OCI-LY7 (cell line): ENCODE measurements around the gene RRAD. TPM values are rescaled to one million over a fixed set of nuclear protein-coding genes. Genes with fewer than 3 reads are reported as not detected.

Experiments used
- BruUV-seq: library from RNA; stranded (reverse); fragments of 400-500 nt; replicated peaks from 2 replicates; lab custom pipeline; 2021; lab: Mats Ljungman, UMichigan
- CTCF ChIA-PET: fragments of 300-600 bp; sonication (Branson Sonifier 250); formaldehyde crosslinking; loops from one replicate; lab custom pipeline; 2022; ENCODE audit warnings: antibody characterized with exemption; ENCODE audit not compliant: unreplicated experiment; lab: Charles Lee
- POLR2A ChIA-PET: fragments of 300-600 bp; sonication (Branson Sonifier 250); formaldehyde crosslinking; loops from one replicate; lab custom pipeline; 2022; ENCODE audit warnings: antibody characterized with exemption; lab: Charles Lee
- DNase-seq: peaks from one replicate; pipeline ENCODE4 v3.0.0-alpha.2; 2015; ENCODE audit warnings: low spot score
- H2AFZ ChIP-seq: fragments of 200-600 bp; sonication (generic), shearing (Covaris generic); 2 replicates; pipeline ENCODE4 v1.6.1; 2014; ENCODE audit warnings: mild to moderate bottlenecking, antibody characterized with exemption, low read length, moderate library complexity
- H3K27ac ChIP-seq: fragments of 200-600 bp; sonication (generic); 2 replicates; pipeline ENCODE4 v1.5.1; 2014; ENCODE audit warnings: mixed run types, low read depth, mild to moderate bottlenecking, moderate library complexity, low read length, inconsistent platforms; ENCODE audit not compliant: poor library complexity, severe bottlenecking
- H3K36me3 ChIP-seq: fragments of 200-600 bp; sonication (generic); 2 replicates; pipeline ENCODE4 v1.6.1; 2014; ENCODE audit warnings: mild to moderate bottlenecking, antibody characterized with exemption, low read length, moderate library complexity, mixed read lengths; ENCODE audit not compliant: insufficient read depth
- H3K4me1 ChIP-seq: fragments of 200-600 bp; sonication (generic); 2 replicates; pipeline ENCODE4 v1.5.1; 2014; ENCODE audit warnings: mild to moderate bottlenecking, low read length; ENCODE audit not compliant: insufficient read depth, poor library complexity, severe bottlenecking
- H3K4me2 ChIP-seq: fragments of 200-600 bp; sonication (generic); 2 replicates; pipeline ENCODE4 v1.6.1; 2014; ENCODE audit warnings: mild to moderate bottlenecking, low read length
- H3K4me3 ChIP-seq: fragments of 200-600 bp; sonication (generic); 2 replicates; pipeline ENCODE4 v1.5.1; 2014; ENCODE audit warnings: mild to moderate bottlenecking, low read depth, low read length; ENCODE audit not compliant: poor library complexity, severe bottlenecking
- H3K79me2 ChIP-seq: fragments of 200-600 bp; sonication (generic); 2 replicates; pipeline ENCODE4 v1.6.1; 2016; ENCODE audit warnings: low read depth, mild to moderate bottlenecking, low read length, moderate library complexity, mixed read lengths; ENCODE audit not compliant: insufficient read depth
- H3K9me2 ChIP-seq: fragments of 200-600 bp; sonication (generic); 2 replicates; pipeline ENCODE4 v1.6.1; 2016; ENCODE audit warnings: mild to moderate bottlenecking, low read length, mixed read lengths; ENCODE audit not compliant: insufficient read depth
- H3K9me3 ChIP-seq: fragments of 200-600 bp; sonication (generic); 2 replicates; pipeline ENCODE4 v1.6.1; 2014; ENCODE audit warnings: mild to moderate bottlenecking, mixed run types, low read length, mixed read lengths
- H4K20me1 ChIP-seq: fragments of 200-600 bp; sonication (generic); 2 replicates; pipeline ENCODE4 v1.6.1; 2014; ENCODE audit warnings: mild to moderate bottlenecking, antibody characterized with exemption, low read length, moderate library complexity, mixed read lengths; ENCODE audit not compliant: insufficient read depth
- CTCF ChIP-seq: fragments of 200-600 bp; sonication (generic); conservative IDR thresholded peaks from 2 replicates; pipeline ENCODE4 v1.5.1; 2014; ENCODE audit warnings: mild to moderate bottlenecking, antibody characterized with exemption, low read length, moderate library complexity, mixed read lengths
- EZH2phosphoT487 ChIP-seq: fragments of 200-600 bp; sonication (generic); IDR thresholded peaks from 2 replicates; pipeline ENCODE4 v1.6.1; 2018; ENCODE audit warnings: low read depth, borderline replicate concordance, mild to moderate bottlenecking, mixed run types, antibody characterized with exemption, low read length, moderate library complexity, mixed read lengths
- intact Hi-C: fragments of 100-400 bp; cut with micrococcal nuclease; formaldehyde crosslinking; loops from one replicate; pipeline ENCODE4 v1.10.0; 2022; ENCODE audit not compliant: unreplicated experiment
- total RNA-seq, 2 experiments: library from RNA; depleted of rRNA in 1 of 2; stranded (reverse); fragments of >200 nt in 1 of 2; shearing (Covaris generic) in 1 of 2; gene quantifications; 2 replicates each; pipeline ENCODE4 v1.2.3, GENCODE V29; 2014 to 2022

The RRAD gene
- total RNA-seq, 2 experiments from 2014 or later, result 0.09 TPM; not detected in 1

GRCh38 chr16:66894055-66894454, 31.3 kb downstream of the RRAD start:
- Histone ChIP-seq H2AFZ (no peak overlapping the region), H3K9me3 (no peaks in the 10 kb centered on the region), H4K20me1 (no peaks in the 10 kb centered on the region), H3K4me2 (no peak overlapping the region), H3K4me3 (no peak overlapping the region), H3K9me2 (no peaks in the 10 kb centered on the region), H3K27ac (no peak overlapping the region), H3K79me2 (no peaks in the 10 kb centered on the region), H3K4me1 (no peaks in the 10 kb centered on the region), H3K36me3 (peaks cover 5% of the 10 kb centered on the region)
- no peak for DNase-seq
- intact Hi-C loops, result no loop called here
- POLR2A ChIA-PET, result no interaction called here
- CTCF ChIA-PET, result no interaction called here
- TF ChIP-seq CTCF (no peak), EZH2phosphoT487 (no peak)
- no TSS peak for BruUV-seq

GRCh38 chr16:66891797-66892196, 33.5 kb downstream of the RRAD start:
- H3K79me2 ChIP-seq, result no peaks in the 10 kb centered on the region
- H3K4me3 ChIP-seq, result no peak overlapping the region
- no peak for DNase-seq
- no peaks in the 10 kb centered on the region for H3K9me3 ChIP-seq
- intact Hi-C loops, result no loop called here
- no peaks in the 10 kb centered on the region for H4K20me1 ChIP-seq
- no TSS peak for BruUV-seq
- peaks cover 19% of the 10 kb centered on the region for H3K36me3 ChIP-seq
- no peak overlapping the region for H3K27ac ChIP-seq
- H3K4me2 ChIP-seq, result no peak overlapping the region
- CTCF ChIA-PET, result no interaction called here
- H2AFZ ChIP-seq, result no peak overlapping the region
- POLR2A ChIA-PET, result interaction anchor here (1.8 kb wide), 1 partner anchor 11 kb away, joined by 4 read pairs; the partner anchor contains the start of gene PDP2
- no peaks in the 10 kb centered on the region for H3K9me2 ChIP-seq
- no peaks in the 10 kb centered on the region for H3K4me1 ChIP-seq
- no peak for TF ChIP-seq CTCF
- no peak for TF ChIP-seq EZH2phosphoT487

GRCh38 chr16:66891360-66891759, 34.0 kb downstream of the RRAD start:
- DNase-seq, result no peak
- BruUV-seq, result no TSS peak
- H3K79me2 ChIP-seq, result no peaks in the 10 kb centered on the region
- H3K9me2 ChIP-seq, result no peaks in the 10 kb centered on the region
- TF ChIP-seq CTCF (no peak), EZH2phosphoT487 (no peak)
- ChIA-PET CTCF (no interaction called here), POLR2A (no interaction called here)
- H3K27ac ChIP-seq, result no peak overlapping the region
- no peaks in the 10 kb centered on the region for H3K9me3 ChIP-seq
- no peak overlapping the region for H3K4me3 ChIP-seq
- H3K4me1 ChIP-seq, result no peaks in the 10 kb centered on the region
- intact Hi-C loops, result no loop called here
- peaks cover 24% of the 10 kb centered on the region for H3K36me3 ChIP-seq
- no peak overlapping the region for H2AFZ ChIP-seq
- no peak overlapping the region for H3K4me2 ChIP-seq
- no peaks in the 10 kb centered on the region for H4K20me1 ChIP-seq
